ENCODE results near the gene BAIAP2L1.
A peak's percentile ranks its signal among the peaks of the same experiment; 100 is the strongest.

The BAIAP2L1 gene

DNA sequence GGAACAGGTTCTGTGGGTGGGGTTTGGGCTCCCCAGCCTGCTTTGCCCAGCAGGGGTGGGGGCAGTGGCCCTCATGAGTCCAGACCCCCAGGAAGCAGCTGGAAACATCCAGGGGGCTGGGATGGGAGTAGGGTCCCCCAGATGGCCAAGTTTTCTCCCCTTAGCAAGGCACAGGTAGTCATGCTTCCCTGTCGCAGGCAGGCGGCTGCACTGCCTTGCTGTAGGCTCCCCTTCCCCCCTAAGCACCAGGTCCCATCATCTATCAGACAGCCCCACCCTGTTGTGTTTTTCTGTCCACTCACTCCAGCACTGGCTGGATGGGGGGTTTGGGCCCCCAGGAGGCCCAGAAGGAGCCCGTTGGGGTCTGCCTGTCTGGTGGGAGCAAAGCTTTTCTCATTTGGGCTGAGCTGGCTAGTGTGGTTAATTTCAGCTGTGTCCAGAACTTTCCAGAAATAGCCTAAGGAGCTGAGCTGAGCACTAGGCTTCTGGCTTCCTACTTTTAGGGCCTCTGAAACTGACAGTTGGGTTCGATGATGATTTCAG is 111.5 kb downstream of the BAIAP2L1 start:
- peak; percentile 38 for DNase-seq

GRCh38 chr7:98288064-98288823 is 112.6 kb downstream of the BAIAP2L1 start:
- peak; percentile 7 for DNase-seq

- no peak for DNase-seq
Measured at GRCh38 chr7:98287486-98287959, 113.4 kb downstream of the BAIAP2L1 start.

DNA sequence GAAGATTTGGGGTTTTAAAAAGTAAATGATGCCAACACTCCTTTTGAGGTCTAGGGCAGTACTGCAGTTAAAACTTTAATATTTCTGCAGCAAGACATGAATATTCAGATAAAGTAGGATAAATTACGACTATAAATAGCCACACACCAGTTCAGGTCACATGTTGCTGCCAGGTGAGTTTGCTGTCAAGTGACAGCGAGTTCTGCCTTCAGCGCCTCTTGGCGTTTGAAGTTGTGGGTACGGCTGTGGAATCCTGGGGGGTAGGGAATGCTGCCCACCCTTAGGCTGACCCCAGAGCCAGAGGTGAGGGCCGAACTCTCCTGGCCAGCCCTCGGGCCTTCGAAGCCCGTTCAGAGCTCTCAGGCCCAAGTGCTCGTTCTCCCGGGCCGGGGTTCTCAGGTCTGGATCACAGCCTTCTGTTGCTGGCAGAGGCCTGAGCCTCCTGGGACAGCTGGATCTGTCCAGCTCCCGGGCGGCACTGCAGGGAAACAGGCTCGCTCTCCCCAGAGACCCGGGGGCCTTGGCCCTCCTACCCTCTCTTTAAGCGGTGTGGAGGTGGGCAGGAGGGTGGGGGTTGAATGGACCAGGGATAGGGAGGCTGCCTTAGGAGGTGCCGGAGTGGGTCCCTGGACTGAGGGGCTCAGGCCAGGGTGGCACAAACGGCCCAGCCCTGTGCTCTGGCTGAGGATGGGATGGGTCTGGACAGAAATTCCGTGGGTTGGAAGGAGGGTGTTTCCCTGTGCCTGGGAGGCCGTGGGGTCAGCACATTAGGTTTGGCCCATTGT is 114.0 kb downstream of the BAIAP2L1 start:
- DNase-seq = no peak

GRCh38 chr7:98286093-98286539 is 114.8 kb downstream of the BAIAP2L1 start:
- DNase-seq = peak; percentile 74

GRCh38 chr7:98285157-98286092 is 115.5 kb downstream of the BAIAP2L1 start:
- no peak for DNase-seq

DNA sequence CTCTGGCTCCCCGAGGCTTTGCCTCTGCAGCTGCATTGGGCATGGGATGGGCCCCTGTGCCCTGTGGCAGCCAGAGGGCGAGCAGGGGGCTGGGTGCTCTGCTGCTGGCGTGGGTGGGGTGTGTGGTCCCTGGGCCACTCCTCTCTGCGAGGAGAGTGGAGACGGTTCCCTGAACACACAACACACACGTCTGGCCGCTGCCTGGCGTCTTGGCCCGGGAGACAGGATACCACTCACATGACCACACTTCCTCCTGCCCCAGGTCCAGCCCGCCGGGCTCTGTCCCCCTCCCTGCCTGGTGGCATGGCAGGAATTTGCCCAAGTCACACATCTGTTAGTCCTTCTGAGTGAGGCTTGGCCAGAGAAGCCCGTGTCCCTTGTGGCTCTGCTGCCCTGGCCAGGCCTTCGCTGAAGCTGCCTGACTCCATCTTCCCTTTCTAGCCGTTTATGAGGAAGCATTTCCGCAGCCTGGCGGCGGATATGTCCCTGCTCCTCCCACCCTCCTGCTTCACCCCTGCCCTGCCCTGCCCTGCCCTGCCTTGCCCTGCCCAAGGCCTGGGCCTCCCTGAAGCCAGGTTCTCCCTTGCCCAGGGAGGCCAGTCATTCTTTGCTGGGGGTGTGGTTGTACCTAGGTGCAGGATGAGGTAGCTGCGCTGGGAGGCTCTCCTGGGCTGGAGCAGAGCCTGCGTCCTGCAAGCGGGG is 116.4 kb downstream of the BAIAP2L1 start:
- peak; percentile 75 for DNase-seq

DNA sequence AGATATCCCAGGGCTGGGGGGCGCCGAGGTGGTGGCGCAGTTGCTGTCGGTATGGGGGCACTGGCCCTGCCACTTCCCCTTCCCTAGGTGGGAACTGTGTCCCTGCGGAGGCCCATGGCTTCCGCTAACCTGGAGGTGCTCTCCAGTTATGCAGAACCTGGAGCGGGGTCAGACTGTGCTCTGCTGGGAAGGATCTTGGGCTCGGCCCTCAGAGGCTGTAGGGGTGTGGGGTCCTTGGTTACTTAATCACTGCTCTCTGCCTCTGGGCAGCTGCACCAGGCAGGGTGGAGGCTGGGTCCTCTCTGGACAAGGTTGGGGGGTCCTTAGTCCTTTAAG is 117.0 kb downstream of the BAIAP2L1 start:
- DNase-seq = no peak

- peak; percentile 92 for DNase-seq
Measured at GRCh38 chr7:98283127-98283886, 117.6 kb downstream of the BAIAP2L1 start.

DNA sequence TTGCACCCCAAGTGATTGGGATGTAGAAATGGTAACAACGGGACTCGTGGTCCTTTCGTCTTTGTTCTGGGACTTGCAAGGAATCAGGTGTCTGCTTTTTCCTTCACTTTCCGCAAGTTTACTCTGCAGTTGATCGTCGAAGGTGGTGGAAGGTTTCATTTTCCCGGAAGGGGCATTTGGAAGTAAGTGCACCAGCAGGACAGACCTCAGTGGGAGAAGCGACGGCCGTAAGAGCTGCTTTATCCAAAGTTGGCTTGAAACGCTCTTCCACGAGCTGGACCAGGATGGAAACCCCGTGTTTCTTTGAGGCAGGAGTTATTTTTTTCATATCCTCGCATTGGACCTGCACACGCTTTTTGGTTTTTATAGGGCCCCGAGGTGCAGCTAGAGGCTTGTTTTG is 118.2 kb downstream of the BAIAP2L1 start:
- no peak for DNase-seq

DNA sequence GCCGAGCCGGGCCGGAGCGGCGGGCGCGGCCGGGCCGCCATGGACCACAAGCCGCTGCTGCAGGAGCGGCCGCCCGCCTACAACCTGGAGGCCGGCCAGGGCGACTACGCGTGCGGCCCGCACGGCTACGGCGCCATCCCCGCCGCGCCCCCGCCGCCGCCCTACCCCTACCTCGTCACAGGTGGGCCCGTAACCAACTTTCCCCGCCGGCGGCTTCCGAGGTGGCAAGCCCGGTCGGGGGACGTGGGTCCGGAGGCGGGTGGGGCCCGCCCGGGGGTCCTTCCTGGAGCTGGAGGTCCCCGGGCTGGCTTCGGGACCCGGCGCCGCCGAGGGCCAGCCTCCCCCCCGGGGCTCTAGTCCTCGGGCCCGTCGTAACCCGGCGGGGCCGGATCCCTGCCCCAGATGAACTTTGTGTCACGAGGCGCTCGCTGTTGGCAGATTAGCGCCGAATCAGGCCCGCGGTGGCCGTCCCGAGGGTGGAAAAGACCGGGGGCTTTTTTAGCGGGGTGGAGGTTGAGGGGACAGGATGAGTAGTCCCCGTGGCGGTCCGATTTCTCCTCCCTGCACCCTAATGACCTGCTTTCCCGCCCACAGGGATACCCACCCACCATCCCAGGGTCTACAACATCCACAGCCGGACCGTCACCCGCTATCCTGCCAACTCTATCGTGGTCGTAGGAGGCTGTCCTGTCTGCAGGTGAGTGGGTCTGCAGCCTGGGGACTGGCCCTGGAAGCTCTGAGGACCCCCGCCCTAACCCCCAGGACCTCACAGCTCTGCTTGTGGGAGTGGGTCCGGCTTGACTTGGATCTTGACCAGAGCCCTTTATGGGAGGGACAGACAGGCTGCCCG is 118.9 kb downstream of the BAIAP2L1 start:
- no peak for DNase-seq

DNA sequence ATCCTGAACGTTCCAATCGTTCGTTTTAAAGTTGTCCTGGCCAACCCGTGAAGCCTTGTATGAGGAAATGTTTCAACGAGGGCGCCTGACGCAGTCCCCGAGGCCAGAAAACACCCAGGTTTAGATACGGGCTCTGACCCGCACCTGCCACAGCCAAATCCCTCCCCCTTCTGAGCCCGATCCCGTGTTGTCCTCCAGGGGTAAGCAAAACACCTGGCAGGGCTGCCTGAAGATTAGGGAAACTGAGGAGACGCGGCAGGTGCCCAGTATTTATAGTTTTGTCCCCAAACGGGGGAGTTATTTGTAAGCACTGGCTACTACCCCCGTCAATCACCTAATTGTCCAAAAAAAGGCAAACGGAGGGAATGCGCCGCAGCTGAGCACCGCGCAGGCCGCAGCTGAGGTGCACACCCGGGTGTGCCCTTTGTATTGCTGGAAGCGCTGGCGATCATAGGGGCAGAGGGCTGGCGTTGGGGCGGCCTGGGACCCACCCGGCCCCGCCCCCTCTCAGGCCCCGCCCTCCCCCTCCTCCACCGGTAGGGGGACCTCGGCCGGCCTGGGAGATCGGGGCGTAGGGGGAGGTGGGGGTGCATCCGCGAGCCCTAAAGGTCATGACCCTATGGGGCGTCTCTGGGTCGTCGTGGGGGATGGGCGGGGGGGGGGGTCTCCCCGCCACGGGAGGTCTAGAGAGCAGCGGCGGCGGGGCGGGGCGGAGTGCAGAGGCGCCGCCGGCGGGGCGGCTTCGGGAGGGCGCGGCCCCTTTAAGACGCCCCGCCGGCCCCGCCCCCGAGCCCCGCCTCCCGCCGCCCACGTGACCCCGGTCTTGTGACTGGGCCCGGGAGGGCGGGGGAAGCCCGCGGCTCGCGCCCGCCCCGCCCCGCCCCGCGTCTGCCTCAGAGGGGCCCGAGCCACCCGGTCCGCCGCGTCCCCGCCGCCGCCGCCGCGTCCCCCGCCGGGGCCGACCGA is 119.8 kb downstream of the BAIAP2L1 start, which contains the start of gene BRI3:
BRI3 (plus strand) TSS at position 896 of the 966 bp plus-strand sequence. CDS start 110 bp downstream, outside the sequence.
- peak; percentile 74 for DNase-seq

- no peak for DNase-seq
Measured at GRCh38 chr7:98280296-98280695, 120.6 kb downstream of the BAIAP2L1 start.

DNA sequence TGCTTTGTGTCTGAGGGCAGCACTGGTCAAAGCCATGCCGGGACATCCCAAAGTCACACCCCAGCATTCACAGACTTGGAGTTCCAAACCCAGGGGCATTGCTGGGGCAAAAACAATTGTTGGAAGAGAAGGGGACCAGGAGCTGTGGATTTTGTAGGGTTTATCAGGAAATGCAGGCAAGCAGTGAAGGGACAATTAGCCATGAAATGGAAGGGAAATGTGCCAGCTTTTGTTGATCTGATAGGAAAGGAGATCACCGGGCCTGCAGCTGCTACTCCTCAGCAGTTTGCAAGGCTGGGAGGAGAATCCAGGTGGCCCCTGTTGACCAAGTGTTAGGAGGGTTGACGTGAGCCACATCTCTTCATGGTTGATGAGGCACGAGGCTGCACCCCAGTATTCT is 122.0 kb downstream of the BAIAP2L1 start:
- no peak for DNase-seq

DNA sequence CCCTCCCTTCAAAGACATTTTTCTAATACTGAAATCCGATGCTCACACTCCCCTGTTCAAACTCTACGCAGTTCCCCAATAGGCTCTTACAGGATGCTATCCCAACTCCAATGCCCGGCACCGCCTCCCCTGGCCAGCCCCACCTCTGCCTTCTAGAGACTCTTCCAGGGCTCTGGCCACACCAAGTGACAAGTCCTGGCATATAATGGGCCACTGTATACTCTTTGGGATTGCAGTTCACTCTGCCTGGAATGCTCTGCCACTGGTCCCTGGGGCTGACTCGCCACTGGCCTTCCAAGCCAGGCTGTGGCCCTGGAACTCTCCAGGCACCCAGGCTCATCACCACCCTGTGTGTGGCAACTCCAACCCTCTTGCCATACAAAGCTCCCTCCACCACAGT is 122.5 kb downstream of the BAIAP2L1 start:
- no peak for DNase-seq

- peak; percentile 85 for DNase-seq
Measured at GRCh38 chr7:98276241-98276761, 124.6 kb downstream of the BAIAP2L1 start.

DNA sequence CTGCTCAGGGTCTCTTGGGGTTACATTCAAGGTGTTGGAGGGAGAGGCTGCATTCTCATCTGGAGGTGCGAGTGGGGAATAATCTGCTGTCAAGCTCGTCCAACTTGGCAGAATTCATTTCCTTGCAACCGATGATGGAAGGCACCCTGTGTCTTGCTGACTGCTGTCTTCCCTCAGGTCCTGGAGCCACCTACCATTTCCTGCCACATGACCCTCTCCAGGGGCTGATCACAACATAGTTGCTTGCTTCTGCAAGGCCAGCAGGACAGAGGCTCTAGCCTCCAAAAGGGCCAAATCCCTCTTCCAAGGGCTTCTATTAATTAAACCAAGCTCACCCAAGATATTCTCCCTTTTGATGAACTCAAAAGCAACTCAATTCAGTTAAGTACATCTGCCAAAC is 133.6 kb downstream of the BAIAP2L1 start:
- no peak for DNase-seq

GRCh38 chr7:98266840-98267239 is 134.1 kb downstream of the BAIAP2L1 start:
- DNase-seq = peak; percentile 41

- no peak for DNase-seq
Measured at GRCh38 chr7:98265841-98266271, 135.0 kb downstream of the BAIAP2L1 start.
